Left ventricle myocardium inferior (tissue), 1 donor: ENCODE data around the gene CD247. TPM values are rescaled to one million over a fixed set of nuclear protein-coding genes. Genes with fewer than 3 reads are reported as not detected.

Experiments used
- DNase-seq: peaks from one replicate; pipeline ENCODE4 v3.0.0-alpha.2; 2020
- H3K27ac ChIP-seq: fragments of 200-600 bp; replicated peaks from 2 replicates; pipeline ENCODE4 v1.8.0; 2021
- H3K27me3 ChIP-seq: fragments of 200-600 bp; 2 replicates; pipeline ENCODE4 v1.8.0; 2021; ENCODE audit warnings: low read depth
- H3K36me3 ChIP-seq: fragments of 200-600 bp; 2 replicates; pipeline ENCODE4 v1.8.0; 2021
- H3K4me1 ChIP-seq: fragments of 200-600 bp; 2 replicates; pipeline ENCODE4 v1.8.0; 2021
- H3K4me3 ChIP-seq: fragments of 200-600 bp; 2 replicates; pipeline ENCODE4 v1.8.0; 2021; ENCODE audit warnings: mild to moderate bottlenecking, moderate library complexity
- H3K9me3 ChIP-seq: fragments of 200-600 bp; replicated peaks from 2 replicates; pipeline ENCODE4 v1.8.0; 2021
- CTCF ChIP-seq: fragments of 200-600 bp; IDR thresholded peaks from 2 replicates; pipeline ENCODE4 v1.8.0; 2021; ENCODE audit warnings: antibody characterized with exemption, mild to moderate bottlenecking, borderline replicate concordance
- intact Hi-C: fragments of 100-400 bp; cut with micrococcal nuclease; formaldehyde crosslinking; loops from one replicate; pipeline ENCODE4 v1.11.0; 2022
- total RNA-seq: library from RNA; stranded (reverse); fragmentation: NEBNext Ultra II Directional; extraction: Animal tissue kit (Norgen Biotek cat#: 25700); gene quantifications from one replicate; pipeline ENCODE4 v1.2.1, GENCODE V29; 2021
- donor health status: DM: no; HTN: yes; CAD: no; lungs with severe emphysema.

Gene CD247
- total RNA-seq, 1 donor from 2014 or later = 0.82 TPM

DNA sequence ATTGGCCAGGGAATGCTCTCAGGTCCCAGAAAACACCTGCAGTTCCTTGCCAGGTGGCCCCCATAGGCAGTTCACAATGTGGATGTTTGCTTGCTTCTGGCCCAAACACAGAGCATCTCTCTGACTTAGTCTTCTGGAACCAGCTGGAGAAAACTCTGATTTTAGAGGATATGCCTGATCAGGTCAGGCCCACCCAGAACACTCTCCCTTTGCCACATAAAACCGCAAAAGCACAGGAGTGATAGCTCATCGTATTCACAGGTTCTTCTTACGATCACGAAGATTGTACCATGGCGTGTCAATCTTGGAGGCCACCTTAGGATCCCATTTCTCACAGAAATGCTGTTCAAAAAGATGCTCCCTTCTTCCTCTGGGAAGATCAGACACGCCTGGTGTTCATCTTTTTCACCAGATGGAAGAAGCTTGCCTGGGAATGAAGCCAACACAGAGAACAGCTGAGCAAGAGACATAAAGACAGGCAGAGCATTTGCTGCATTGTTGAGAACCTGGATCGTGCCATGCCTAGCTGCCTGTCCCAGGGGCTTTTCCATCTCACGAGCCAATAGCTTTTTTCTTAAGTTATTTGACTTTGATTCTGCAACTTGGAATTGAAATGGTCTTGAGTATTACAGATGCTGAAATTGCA lies 11.6 kb upstream of the CD247 start:
- H3K27me3 ChIP-seq = no peaks in the 10 kb centered on the region
- DNase-seq = no peak
- TF ChIP-seq CTCF = no peak
- H3K9me3 ChIP-seq = no peaks in the 10 kb centered on the region
- H3K36me3 ChIP-seq = no peaks in the 10 kb centered on the region
- no peak overlapping the region for H3K27ac ChIP-seq
- H3K4me3 ChIP-seq = no peak overlapping the region
- intact Hi-C loops = loop anchor here (10.0 kb wide), 1 partner anchor 265 kb away; no protein-coding TSS in a partner anchor
- peaks cover 6% of the 10 kb centered on the region for H3K4me1 ChIP-seq

DNA sequence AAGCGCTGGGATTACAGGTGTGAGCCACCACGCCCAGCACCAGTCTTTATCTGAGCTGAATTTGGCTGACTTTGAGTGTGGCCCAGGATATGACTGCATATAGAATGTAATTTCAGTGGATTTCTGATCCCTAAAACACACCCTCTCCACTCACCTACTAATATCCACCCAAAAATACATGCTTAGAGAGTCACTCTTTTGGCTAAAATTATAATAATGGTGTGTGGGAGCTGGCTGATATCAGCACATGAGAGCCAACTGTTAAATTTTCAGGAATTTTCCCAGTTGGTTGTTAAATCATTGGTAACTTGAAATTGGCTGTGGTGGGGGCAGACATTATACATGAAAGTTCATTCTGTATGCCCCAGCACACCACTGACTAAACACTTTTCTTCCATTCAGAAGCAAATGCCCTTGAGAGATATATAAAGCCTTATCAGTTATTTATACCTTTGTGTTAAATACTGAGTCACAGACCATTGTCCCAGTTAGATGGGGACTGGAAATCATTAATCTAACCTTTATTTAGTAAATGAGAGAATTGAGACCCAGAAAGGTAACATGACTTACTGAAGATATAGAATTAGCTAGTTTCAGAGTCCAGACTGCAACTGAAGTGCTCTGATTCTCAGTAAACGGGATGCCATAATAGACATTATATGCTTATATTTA lies 9.9 kb upstream of the CD247 start:
- Histone ChIP-seq H3K4me3 (no peak overlapping the region), H3K36me3 (no peaks in the 10 kb centered on the region), H3K4me1 (peaks cover under 1% of the 10 kb centered on the region), H3K27me3 (no peaks in the 10 kb centered on the region), H3K9me3 (peaks cover 12% of the 10 kb centered on the region), H3K27ac (no peak overlapping the region)
- no peak for TF ChIP-seq CTCF
- no peak for DNase-seq
- intact Hi-C loops = no loop called here

- H3K27me3 ChIP-seq = no peaks in the 10 kb centered on the region
- no peak overlapping the region for H3K27ac ChIP-seq
- intact Hi-C loops = no loop called here
- no peak overlapping the region for H3K4me3 ChIP-seq
- peaks cover 12% of the 10 kb centered on the region for H3K9me3 ChIP-seq
- DNase-seq = no peak
- no peaks in the 10 kb centered on the region for H3K36me3 ChIP-seq
- no peaks in the 10 kb centered on the region for H3K4me1 ChIP-seq
- no peak for TF ChIP-seq CTCF
These were observed 8.5 kb upstream of the CD247 start for GRCh38 chr1:167526667-167527383.

- no peak for TF ChIP-seq CTCF
- H3K27ac ChIP-seq = no peak overlapping the region
- no peaks in the 10 kb centered on the region for H3K27me3 ChIP-seq
- intact Hi-C loops = no loop called here
- no peak for DNase-seq
- H3K4me3 ChIP-seq = no peak overlapping the region
- H3K9me3 ChIP-seq = peaks cover 12% of the 10 kb centered on the region
- no peaks in the 10 kb centered on the region for H3K36me3 ChIP-seq
- H3K4me1 ChIP-seq = no peaks in the 10 kb centered on the region
These were observed 6.3 kb upstream of the CD247 start for GRCh38 chr1:167524651-167525050.

DNA sequence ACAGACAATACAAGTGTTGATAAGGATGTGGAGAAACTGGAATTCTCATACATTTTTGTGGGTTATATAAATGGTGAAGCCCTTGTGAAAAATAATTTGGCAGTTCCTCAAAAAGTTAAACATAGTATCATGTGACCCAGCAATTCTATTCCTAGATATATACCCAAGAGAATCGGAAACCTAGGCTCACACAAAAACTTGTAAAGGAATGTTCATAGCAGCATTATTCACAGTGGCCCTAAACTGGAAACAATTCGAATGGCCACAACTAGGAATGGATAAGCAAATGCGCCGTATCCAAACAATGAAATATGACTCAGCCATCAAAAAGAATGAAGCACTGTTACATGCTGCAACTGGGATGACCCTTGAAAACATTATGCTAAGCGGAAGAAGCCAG lies 3.9 kb upstream of the CD247 start:
- Histone ChIP-seq H3K4me1 (no peaks in the 10 kb centered on the region), H3K4me3 (no peak overlapping the region), H3K27ac (no peak overlapping the region), H3K9me3 (peaks cover 12% of the 10 kb centered on the region), H3K27me3 (peaks cover 4% of the 10 kb centered on the region), H3K36me3 (no peaks in the 10 kb centered on the region)
- intact Hi-C loops = no loop called here
- no peak for TF ChIP-seq CTCF
- no peak for DNase-seq
